HG03457 (cell line): Measurements from ENCODE around the gene ACACA.
"Not testable (repeated sequence)": the region's sequence is repeated elsewhere in the genome, so short reads cannot be mapped to it uniquely, and the experiment has no call there.

Experiments used
- ATAC-seq: cut with Tn5 transposase; IDR thresholded peaks from one replicate; pipeline ENCODE4 v1.9.1; 2021; ENCODE audit warnings: moderate number of reproducible peaks; ENCODE audit not compliant: unreplicated experiment

Gene ACACA

GRCh38 chr17:37082311-37082860 is 324.2 kb downstream of the ACACA start:
- ATAC-seq: no peak

- ATAC-seq: no peak
Observed at GRCh38 chr17:37081287-37081686, 325.3 kb downstream of the ACACA start.

DNA sequence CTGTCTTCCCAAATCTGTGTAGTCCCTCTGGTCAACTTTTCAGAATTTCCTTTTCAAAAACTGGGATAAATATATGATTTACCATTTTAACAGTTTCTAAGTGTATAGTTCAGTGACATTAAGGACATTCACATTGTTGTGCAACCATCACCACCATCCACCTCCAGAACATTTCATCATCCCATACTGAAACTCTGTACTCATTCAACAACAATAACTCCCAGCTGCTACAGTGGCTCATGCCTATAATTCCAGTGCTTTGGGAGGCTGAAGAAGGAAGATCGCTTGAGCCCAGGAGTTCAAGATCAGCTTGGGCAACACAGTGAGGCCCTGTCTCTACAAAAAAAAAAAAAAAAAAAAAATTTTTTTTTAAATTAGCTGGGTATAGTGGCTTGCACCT is 326.9 kb downstream of the ACACA start:
- ATAC-seq: no peak

GRCh38 chr17:37079065-37079708 is 327.4 kb downstream of the ACACA start:
- no peak for ATAC-seq

DNA sequence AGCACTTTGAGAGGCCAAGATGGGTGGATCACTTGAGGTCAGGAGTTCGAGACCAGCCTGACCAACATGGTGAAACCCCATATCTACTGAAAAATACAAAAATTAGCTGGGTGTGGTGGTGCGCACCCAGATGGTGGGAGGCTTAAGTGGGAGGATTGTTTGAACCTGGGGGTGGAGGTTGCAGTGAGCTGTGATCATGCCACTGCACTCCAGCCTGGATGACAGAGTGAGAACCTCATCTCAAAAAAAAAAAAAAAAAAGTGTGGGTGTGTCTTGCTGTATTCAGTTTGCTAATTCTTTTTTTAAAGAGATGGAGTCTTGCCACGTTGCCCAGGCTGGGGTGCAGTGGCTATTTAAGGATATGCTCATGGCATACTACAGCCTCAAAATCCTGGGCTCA is 333.2 kb downstream of the ACACA start:
- not testable (repeated sequence) for ATAC-seq

GRCh38 chr17:37069087-37069486 is 337.5 kb downstream of the ACACA start:
- ATAC-seq: no peak

- no peak for ATAC-seq
Observed at GRCh38 chr17:37068266-37068665, 338.4 kb downstream of the ACACA start.

DNA sequence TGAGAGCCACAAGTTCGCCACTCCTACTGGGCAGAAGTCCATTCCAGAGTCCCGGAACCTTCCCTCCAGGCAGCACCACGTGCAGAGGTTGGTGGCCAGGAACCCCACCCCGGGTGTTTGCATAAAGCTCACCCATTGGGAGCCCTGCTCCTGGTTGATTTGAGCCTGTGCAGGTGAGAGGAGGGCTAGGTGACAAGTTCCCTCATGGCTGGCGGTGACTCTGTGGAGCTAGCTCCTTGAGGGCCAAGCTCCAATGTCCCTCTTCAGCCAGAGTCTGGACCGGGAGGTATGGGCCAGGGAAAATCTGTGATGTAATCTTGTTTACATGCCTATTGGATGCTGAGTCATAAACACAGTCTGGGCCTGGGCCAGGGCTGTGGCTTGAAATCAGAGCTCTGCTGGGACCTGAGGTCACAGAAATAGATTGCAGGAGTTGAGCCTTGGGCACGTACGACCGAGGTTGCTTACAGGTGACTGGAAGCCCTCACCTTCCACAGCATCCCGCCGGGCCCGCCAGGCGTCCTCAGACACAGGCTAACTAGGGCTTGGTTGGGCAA is 339.0 kb downstream of the ACACA start:
- ATAC-seq: no peak

DNA sequence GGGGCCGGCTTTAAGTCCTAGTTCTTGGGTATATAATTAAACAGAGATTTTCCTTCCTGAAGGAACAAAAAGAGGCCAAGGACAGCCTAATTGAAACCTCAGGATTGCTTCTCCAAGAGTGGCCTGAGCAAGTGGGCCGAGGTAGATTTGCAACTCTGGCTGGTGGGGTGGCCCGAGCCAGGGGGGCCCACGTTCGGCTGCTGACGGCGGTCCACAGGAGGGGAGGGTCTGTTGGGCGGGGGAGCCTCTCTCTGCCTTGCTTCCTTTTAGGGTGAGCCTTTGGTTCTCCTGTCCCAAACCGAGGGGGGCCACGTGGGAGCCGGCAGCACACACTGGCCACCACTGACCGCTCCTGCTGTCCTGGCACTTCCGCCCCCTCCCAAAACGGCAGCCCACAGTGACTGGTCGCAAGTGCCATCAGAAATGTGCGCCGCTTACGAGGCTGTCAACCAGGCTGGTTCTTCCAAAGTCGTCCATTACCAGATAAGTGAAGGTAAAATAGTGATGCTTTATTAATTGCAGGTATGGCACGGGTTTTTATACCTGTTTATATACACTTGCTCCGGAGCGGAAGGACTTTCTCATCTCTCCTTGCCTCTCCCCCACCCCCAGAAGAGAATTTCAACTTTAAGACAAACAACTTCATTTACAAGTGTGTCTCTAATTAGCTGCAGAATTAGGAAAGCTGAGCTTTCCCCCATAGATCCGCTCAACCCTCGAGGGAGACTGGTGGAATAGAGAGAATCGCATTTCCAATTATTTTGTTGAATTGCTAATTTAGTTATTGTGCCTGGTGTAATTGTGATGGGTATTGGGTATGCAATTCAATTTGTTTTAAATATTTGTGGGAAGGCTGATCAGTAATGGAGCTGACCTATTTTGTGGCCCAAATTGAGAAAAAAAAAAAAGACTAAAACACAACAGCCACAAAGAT is 340.0 kb downstream of the ACACA start:
- no peak for ATAC-seq

- ATAC-seq: no peak
Observed at GRCh38 chr17:37065486-37066321, 340.9 kb downstream of the ACACA start.

- ATAC-seq: no peak
Observed at GRCh38 chr17:37064956-37065355, 341.7 kb downstream of the ACACA start.

GRCh38 chr17:37064206-37064605 is 342.4 kb downstream of the ACACA start:
- ATAC-seq: no peak

DNA sequence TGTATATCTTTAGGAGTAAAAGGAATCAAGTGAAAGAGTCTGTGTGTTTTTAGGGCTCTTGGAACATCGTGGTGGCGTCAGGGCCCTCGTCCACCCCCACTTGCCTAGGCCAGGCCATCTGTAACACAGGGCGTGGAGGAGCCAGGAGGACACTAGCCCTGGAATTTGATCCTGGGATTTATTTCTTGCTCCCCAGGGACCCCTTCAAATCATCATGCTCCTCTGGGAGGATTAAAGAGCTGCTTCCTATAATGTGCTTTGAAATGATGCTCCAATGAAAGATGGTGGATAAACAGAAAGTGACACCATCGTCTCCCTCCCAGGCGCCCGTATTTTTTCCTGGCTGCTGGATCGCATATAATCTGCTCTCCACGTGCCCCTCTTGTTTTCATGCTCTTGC is 344.6 kb downstream of the ACACA start:
- ATAC-seq: no peak

GRCh38 chr17:37060928-37061327 is 345.7 kb downstream of the ACACA start:
- no peak for ATAC-seq

DNA sequence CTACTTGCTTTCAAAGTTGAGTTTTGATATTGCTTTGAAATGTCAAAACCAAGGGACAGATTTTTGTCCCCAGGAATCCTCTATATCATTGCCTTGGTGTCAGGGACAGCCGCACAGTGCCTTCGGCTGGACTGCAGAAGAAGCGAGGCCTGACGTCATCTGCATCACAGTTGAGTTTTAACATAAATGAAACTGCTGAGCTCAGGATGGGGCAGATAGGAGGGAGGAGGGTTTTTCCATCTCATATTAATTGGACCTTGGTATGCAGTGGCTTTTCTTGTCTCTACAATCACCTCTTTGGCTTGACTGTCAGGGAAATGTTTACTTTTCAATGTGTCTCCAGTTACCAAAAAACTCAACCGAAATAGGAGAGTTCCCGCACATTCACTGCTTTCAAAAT is 346.5 kb downstream of the ACACA start:
- ATAC-seq: no peak

DNA sequence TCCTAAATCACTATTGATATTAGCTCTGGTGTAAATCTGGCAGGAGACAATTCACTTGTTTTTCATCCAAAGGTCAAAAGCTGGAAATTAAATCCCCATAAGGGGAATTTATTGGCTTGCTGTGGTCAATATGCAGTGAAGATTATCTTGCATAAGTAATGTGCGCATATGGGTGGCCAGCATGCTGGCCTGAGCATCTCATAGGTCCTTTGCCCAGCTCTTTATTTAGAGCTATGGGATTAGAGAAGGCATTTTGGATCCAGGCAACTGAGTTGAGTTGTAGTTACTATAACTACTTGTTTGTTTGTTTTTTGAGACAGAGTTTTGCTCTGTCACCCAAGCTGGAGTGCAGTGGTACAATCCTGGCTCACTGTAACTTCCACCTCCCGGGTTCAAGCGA is 347.1 kb downstream of the ACACA start:
- ATAC-seq: no peak

- ATAC-seq: no peak
Observed at GRCh38 chr17:37056622-37057021, 350.0 kb downstream of the ACACA start.

DNA sequence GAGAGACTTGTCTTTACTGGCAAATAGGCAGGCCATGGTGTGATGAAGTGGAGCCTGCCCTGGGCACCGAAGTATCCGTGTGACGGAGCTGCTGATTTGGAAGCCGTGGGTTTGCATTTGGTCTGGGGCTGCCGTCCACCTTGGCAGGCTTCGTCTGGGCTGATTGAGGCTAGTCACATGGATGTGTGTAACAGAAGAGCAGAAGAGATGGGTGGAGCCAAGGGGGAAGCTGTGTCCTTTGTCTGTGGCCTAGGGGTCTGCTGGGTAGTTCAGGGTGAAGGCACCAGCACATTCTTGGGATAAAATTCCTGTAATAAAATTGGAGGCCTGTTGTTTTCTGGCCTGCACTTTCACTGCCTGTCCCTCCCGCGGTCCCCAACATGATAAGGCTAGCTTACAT is 351.7 kb downstream of the ACACA start:
- ATAC-seq: no peak

- no peak for ATAC-seq
Observed at GRCh38 chr17:37052450-37052849, 354.2 kb downstream of the ACACA start.

- ATAC-seq: no peak
Observed at GRCh38 chr17:37051833-37052232, 354.8 kb downstream of the ACACA start.

- ATAC-seq: no peak
Observed at GRCh38 chr17:37051381-37051780, 355.3 kb downstream of the ACACA start.
